Activated effector memory CD4-positive, alpha-beta T cell treated with Interleukin-2 at 50 U/mL for 16 hours (primary cell): ENCODE measurements around the gene SDK2.

ENCODE experiments used
- DNase-seq: peaks from one replicate; pipeline ENCODE4 v3.0.0-alpha.2; 2020

The SDK2 gene

DNA sequence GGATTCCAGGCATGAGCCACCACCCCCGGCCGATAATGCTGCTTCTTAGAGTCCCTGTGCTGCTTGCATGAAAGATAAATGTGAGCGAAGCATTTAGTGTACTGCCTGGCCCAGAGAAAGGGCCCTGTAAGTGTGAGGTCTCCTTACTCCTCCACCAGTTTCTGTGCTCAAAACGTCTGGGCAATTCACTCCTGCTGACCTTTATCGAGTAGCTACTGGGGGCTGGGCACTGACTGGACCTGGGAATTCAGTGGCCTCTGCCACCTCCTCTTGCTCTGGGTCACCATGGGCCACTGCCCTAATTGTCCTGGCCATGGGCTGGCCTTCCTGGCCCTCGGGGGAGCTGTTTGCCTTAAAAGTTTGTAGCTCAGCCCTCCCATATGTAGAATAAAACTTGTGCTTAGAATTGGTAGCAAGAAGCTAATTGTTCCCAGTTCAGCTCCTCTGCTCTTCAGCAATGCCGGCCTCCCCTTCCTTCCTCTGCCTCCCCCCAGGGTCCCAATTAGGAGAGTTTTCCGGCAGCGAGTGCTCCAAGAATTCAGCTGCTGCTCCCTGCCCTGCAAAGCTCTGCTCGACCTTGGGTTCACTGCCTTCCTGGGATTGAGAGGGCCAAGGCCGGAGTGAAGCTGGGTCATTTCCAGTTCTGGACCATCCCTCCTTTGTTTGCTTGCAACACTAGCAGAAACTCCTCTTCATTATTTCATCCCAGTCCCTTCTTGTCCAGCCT lies 233.5 kb downstream of the SDK2 start:
- no peak for DNase-seq

DNA sequence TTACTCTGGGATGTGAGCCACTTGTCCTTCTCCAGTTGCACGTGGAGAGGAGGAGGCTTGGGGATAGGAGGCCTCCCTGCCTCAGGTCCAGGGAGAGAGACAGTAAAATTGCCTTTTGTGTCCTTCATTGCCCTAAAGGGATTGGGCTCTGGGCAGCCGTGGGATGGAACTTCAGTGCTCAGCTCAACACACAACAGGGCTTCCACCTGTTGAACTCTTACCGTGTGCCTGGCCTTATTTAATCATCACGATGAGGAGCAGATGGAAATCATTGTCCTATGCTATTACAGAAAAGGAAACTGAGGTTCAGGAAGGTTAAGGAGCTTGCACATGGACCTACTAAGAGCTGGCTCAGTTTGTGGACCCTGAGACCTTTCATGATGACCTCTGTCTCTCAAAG lies 240.0 kb downstream of the SDK2 start:
- DNase-seq: no peak

DNA sequence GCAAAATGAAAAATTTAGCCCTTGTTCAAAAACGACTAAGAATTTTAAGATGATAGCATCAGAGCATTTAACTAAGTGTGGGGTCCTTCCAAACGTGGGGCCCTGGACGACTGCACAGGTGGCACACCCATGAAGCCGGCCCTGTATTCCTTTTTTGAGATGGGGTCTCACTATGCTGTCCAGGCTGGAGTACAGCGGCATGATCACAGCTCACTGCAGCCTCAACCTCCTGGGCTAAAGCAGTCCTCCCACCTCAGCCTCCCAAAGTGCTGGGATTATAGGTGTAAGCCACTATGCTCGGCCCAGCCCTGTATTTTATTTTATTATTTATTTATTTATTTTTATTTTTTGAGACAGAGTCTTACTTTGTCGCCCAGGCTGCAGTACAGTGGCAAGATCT lies 241.8 kb downstream of the SDK2 start:
- no peak for DNase-seq

DNA sequence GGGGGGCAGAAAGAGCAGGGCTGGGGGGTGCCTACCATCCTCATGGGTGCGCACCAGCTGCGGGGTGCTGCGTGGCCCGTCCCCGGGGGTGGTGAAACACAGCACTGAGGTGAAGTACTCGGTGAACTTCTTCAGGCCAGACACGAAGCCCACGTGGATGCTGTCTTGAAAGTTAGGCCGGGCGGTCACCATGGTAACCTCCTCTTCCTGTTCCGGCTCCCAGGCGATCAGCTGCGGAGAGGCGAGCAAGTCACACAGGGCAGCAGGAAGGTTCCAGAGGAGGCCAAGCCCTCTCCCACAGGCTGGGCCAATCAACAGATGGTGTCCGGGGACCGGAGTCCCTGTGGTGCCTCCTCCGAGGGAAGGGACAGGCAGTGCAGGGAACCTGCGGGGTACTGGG lies 242.3 kb downstream of the SDK2 start:
- DNase-seq: no peak

DNA sequence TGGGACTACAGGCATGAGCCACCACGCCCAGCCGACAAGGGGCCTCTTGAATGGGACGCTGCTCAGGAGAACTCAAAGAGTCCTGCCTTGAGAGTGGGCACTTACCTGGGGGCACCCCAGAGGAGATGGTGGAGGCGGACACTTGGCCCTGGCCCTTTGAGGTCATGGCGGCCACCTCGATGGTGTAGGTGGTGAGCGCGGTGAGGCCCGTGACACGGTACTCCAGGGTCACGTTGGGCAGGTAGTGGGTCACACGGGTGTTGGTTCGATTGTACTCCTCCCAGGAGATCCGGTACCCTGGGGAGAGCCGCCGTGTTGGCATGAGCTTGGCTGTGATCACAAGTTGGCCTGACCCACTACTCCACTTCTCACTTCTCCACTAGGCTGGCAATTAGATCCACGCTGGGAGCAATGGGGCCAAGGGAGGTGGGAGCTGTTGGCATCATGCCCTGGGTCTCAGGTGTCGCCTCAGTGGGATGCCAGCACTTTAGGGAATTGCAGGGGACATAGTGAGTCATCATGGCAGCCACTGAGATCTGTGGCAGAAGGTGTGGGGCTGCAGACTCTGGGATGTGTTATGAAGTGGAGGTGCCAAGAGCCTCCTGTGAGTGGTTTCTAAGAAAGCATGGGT lies 243.2 kb downstream of the SDK2 start:
- no peak for DNase-seq

DNA sequence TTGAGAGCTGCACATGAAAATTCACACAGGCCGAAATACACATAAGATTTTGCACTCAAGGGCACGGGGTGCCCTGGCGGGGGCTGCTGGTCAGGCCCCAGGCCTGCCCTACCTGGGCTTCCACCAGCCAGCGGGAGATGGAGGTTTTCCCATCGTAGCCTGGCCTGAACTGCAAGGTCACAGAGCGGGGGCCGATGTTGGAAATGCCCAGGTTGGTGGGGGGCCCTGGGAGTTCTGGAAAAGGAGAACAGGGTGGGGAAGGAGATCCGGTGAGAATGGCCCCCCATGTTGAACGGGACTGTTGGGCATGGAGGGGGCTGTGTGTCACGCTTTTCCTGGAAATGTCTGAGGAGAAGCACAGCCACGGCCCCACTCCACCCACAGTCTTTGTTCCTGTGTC lies 245.2 kb downstream of the SDK2 start:
- no peak for DNase-seq

DNA sequence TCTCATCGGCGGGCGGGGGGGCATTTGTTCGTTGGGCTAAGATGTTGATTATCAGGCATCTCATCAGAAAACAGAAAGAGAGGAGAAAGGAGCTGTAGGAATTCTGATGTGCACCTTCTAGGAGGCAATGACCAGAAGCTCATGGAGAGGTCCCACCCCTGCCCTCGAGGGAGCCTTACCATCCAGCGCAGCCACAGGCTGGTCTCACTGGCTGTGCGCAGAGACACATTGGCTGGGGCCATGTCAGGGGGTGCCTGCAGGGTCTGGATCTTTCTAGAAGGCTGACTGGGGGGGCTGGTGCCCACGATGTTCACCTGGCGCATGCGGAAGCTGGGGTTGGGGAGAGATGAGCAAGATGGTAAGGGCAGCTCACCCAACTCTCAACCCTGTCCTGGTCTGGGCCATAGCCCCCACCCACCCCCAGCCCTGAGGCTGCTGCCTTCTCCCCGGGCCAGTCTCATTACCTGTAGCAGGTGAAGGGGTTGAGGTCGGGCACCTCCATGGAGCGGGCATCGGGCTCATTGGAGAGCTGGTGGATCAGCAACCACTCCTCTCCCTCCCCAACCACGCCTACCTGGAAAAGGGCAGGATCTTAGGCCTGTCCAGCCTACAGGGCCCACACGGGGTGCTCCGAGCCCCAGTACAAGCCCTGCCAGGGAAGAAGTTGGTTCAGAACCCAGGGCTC lies 246.2 kb downstream of the SDK2 start:
- DNase-seq: no peak

DNA sequence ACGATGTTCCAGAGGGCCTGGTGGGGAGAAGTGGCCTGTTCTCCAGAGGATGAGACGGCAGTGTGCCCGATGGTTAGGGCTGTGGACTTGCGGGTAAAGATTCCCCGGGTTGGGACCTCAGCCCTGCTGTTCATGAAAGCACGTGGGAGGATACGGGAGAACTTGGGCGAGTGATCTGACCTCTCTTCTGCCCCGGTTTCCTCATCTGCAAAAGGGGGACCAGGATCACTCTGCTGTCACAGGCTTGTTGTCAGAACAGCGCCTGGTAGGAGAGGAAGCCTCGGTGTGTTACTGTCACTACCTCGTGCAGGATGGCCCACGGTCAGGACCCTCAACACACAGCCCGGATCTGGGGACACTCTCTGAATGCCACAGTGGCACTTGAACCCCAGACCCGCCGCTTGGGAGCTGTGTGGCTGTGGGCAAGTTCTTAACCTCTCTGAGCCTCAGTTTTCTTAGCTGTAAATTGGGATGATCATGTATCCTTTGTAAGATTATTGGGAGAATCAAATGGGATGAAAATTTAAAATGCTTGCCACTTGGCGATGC lies 246.9 kb downstream of the SDK2 start:
- no peak for DNase-seq

DNA sequence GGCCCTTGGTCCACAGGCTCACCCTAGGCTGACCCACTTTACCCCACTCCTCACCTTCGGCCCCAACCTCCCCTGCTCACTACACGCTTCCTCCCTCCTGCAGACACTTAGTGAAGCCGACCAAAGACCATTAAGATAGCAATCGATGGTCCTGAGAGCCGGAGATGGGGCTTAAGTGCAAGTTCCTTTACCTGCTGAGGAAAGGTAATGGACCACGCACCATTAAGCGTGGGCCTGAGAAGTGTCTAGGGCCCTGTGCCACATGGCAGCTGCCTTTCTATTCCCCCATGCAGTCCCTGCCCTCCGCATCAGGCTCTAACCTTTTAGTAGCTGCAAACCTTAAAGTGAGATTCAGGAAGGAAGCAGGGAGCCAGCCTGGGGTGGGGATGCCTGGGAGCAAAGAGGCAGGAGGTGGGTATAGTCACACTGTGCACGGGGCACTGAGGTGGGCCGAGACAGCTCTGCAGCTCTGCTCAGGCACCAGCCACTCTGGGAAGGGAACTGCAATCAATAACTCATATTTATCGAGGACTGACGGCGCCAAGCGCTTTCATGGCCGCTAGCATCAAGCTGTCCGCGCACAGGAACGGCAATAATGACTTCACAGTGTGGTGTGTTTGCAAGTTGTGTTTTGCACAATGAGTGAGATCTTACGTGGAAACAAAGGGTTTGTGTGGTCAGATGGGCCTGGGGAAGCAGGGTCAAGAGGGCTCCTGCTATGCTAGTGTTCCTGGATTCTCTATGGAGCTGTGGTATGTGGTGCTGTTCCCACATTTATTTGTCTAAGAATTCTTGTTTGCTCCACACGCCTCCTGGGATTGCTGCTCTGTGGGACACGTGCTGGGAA lies 247.6 kb downstream of the SDK2 start:
- DNase-seq: no peak

DNA sequence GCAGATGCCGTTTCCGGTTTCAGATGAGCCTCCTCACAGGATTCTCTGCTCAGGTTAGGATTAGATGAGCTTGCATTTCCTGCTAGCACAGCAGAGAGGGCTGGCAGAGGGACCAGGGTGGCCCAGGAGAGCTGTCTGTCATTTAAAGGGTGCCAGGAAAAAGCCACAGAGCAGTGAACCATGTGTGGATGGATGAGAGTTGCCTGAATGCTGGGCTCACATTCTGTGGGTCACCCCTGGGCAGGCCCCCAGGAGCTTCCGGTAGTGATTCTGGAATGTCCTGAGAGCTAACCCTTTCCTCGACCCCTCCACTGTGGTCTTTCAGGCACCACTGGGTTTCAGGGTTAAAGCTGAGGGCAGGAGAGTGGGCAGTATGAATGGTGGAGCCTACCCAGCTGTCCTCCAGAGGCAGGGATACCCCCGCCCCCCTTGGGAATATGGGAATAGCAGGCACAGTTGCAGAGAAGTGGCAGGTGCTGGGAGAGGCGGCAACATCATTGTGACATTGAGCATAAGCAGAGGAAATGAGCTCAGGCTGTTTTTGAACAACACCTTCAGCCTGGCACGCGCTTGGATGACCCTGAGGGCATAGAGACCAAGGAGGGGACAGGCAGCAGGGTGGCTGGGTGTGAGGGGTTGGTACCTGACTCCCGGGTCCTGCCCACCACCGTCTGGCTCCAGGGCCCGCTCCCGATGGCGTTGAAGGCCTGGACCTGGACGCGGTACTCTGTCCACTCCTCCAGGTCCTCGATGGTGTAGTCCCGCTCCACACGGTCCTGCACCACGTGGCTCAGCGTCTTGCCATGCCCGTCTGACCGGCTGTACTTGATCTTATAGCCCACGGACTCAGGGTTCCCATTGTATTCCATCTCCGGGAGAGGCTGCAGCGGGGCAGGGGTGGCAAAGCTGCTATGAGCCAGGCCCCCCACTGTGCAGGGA lies 249.5 kb downstream of the SDK2 start:
- no peak for DNase-seq

DNA sequence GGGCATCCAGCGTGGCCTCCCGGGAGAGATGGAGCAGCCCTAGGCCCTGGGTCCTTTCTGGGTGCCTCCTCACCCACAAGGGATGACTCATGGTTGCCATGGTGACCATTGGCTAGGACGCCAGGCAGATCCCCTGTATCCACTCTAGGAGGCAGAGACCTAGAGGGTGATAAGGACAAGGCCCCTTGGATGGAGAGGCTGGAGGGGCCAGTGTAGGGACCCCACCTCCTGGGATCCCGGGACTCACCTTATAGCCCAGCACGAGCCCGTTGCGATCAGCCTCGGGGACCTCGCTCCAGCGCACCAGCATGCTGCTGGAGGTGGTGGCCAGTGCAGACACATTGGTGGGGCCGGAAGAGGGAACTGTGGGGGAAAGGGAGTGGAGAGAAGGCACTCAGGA lies 250.3 kb downstream of the SDK2 start:
- no peak for DNase-seq

DNA sequence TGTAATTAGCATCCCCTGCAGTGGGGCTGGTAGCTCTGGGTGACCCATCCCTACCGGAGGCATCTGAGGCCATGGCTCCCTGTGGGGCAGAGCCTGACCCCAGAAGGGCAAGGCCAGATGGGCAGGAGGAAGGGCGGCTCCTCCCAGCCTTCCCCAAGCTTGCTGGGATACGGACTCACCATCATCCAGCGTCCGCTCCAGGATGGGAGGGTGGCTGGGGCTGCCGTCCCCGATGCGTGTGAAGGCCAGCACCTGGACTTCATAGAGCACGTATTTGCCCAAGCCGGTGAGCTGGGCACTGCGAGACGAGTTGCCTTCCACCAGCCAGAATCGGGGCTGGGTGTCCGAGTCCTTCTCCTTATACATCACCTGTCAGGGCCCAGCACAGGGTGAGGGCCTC lies 250.9 kb downstream of the SDK2 start:
- DNase-seq: no peak

DNA sequence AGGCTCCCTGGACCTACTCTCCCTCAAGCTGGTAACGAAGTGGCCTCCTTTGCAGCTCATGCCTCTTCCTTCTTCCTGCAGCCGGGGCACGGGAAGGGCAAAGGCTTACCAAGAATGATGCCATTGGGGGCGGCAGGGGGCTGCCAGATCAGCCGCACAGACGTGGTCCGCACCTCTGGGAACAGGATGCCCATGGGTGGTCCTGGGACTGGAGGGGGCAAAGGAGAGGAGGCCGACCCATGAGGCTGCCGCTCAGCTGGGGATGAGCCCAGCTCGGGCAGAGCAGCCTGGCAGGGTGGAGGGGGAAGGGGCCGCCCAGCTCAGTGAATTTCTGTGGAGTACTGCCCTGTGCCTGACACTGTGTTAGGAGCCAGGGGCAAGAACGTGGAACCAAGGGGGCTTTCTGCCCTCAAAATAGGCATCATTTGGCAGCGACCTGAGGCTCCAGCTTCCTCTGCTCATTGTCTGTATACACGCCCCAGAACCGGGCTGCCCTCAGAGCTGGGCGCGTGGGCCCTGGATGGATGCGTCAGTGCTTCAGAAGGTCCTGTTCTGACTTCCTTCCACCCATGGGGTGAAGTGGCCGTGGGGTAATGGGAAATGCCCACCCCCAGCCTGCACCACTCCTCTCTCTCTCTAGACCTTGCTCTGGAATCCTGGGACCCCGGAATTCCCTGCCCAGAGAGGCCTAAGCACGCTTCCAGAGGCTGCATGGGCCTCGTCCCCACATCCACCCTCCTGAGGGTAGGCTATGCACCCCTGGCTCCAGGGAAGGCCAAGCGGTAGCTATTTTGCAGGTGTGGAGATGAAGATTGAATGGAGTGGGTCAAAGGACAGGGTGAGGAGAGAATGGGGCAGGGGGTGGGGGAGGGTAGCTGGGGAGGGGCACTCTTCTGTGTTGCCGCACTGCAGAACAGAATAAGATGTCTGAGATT lies 252.6 kb downstream of the SDK2 start:
- DNase-seq: no peak

DNA sequence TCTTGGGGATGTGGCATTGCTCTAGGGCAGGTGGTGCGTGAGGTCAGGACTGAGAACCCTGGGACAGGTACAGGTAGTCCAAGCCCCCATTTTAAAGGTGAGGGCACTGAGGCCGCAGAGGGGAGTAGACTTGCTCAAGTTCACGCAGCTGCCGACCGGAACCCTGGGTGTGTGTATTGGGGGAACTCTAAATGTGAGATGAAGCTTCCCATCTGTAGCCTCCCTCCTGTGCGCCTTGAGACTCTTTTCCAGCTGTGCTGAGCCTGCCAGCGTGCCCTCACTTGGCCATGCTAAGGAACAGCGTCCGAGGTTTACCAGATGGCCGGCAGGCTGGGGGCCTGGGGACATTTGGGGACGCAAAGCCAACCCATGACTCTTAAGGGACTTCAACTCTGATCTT lies 253.4 kb downstream of the SDK2 start:
- no peak for DNase-seq

DNA sequence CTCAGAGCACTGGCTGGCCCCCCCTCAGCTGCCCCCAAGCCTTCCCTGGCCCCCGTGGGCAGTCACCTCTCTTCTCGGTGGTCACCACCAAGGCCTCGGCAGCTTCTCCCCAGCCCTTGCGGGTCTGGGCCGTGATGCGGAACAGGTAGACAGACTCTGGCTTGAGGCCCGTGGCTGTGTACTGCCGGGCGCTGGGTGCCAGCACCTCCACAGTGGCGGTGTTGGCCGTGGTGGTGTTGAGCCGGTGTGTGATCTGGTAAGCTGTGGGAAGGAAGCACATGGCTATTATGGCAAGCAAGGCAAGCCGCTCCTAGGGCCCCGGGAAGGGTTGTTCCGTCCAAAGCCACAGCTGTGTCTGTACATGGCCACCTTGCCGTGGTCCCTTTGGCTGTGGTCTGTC lies 254.0 kb downstream of the SDK2 start:
- no peak for DNase-seq

DNA sequence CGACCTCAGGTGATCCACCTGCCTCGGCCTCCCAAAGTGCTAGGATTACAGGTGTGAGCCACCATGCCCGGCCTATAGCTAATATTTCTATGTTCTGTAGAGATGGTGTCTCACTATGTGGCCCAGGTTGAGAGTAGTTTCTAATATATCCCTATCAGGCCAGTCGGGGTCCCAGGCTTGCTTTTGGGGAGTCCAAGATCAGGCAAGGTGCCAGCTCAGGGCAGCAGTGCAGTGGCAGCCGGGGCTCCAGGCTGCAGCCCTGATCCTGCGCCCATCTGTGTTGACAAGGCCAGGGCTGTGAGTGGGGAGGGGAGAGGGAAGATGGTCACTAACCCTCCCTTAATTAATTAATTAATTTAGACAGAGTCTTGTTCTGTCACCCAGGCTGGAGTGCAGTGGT lies 254.8 kb downstream of the SDK2 start:
- DNase-seq: no peak

DNA sequence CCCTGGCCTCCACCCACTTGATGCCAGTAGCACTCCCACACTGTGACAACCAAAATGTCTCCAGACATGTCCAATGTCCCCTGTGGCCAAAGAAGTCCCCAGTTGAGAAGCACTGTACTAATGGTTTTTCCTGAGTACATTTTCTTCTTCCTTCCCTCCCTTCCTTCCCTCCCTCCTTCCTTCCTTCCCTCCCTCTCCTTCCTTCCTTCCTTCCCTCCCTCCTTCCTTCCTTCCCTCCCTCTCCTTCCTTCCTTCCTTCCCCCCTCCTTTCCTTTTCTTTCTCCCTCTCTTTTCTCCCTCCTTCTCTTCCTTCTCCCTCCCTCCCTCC lies 255.7 kb downstream of the SDK2 start:
- DNase-seq: no peak

DNA sequence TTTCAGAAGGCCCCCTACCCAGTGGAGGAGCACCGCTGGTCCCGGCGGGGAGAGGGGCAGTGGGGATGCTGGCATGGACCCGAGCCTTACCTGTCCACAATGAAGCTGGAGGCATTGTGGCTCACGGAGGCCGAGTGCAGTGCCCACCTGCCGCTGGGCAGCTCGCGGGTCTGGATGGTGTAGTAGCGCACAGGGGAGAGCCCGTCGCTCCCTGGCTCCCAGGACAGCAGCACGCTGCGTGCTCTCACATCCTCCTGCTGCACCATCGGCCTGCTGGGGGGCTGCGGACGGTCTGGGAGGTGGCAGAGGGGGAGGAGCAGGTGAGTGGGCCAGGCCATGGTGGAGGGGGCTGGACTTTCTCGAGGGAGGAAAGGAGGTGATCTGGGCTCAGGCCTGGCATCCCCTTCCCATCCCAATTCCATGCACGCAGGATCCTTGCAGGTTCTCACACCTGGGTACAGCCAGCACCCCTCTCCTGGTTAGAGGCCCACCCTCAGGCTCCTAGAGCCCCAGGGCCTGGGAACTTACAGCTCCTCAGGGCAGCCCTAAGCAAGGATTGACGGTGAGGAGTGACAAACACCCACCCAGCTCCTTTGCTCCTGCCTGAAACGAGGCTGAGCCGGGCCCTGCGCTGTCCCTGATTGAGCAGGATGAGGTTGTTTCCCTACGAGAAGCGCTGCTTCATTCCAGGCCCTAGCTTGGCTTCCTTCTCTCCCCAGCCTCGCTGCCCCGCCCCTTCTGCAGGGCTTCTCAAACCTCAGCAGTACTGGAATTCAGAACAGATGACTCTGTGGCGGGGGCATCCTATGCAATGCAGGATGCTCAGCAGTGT lies 256.3 kb downstream of the SDK2 start:
- no peak for DNase-seq

DNA sequence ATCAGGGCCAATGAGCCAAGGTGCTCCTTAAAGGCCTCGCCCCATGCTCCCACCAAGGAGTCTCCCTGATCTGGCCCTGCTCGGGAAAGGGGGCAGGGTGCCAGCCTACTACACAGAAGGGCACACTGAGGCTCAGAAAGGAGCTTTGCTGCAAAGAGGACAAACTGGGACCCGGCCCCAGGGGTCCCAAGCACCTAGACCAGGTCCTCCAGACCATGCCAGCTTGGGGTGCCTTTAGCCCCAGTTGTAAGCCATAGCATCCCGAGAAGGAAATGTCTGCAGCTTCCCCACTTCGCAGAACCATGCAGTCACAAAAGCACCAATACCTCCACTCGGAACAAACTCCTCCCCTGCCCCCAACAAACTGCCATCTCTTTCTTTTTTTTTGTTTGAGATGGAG lies 257.7 kb downstream of the SDK2 start:
- no peak for DNase-seq

DNA sequence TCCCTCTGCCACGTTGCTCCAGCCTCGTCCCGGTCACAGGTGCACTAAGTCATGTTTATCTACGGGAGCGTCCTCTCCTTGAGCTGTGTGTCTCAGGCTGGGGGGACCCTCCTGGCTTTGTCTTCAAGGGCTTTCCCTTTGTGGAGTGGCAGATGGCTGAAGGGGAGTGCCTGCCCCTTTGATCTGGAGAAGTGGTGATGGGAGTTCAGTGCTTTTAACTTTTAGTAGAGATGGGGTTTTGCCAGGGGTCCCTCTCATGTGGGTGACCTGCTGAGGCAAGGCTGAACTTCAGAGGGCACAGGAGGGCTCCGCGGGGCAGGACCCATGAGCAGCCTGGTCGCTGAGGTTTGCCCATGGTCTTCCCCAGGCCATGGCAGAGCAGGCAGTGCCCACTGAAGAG lies 259.3 kb downstream of the SDK2 start:
- no peak for DNase-seq
